Mammary epithelial cell (primary cell): Measurements from ENCODE around the gene ATF2.

Experiments used
- CTCF ChIP-seq, 2 donors: IDR thresholded peaks in 1 of 2; conservative IDR thresholded peaks in 1 of 2; 2 replicates each; pipeline ENCODE4 v1.5.1; 2011 to 2012; ENCODE audit warnings: inconsistent platforms in 2 of 2, low read length in 2 of 2, mild to moderate bottlenecking in 2 of 2, control low read depth in 1 of 2, low read depth in 1 of 2; ENCODE audit not compliant: insufficient read depth in 1 of 2; ENCODE audit errors: extremely low read depth in 1 of 2
- EZH2 ChIP-seq: IDR thresholded peaks from 2 replicates; pipeline ENCODE4 v1.6.1; 2012; ENCODE audit warnings: low read length, inconsistent platforms, borderline replicate concordance

- TF ChIP-seq CTCF (conservative IDR thresholded peaks at IDR 0.05 in 1 of 2, IDR thresholded peaks at IDR 0.05 in 1 of 2; ENCODE audit: extremely low read depth in 1 of 2, insufficient read depth in 1 of 2, low read depth in 1 of 2, low read length in 2 of 2) (no peak), EZH2 (no peak)
Observed at GRCh38 chr2:175027755-175028154, 140.2 kb downstream of the ATF2 start.
